HG03135 (cell line): ENCODE data around the gene SOS1.
"Not testable (repeated sequence)": the region's sequence is repeated elsewhere in the genome, so short reads cannot be mapped to it uniquely, and the experiment has no call there.

ENCODE experiments used
- ATAC-seq: cut with Tn5 transposase; IDR thresholded peaks from one replicate; pipeline ENCODE4 v1.9.1; 2021; ENCODE audit warnings: mild to moderate bottlenecking, moderate library complexity; ENCODE audit not compliant: unreplicated experiment

Gene SOS1

GRCh38 chr2:38977047-38977446, 143.8 kb downstream of the SOS1 start:
- ATAC-seq, result no peak

GRCh38 chr2:38975042-38975441, 145.8 kb downstream of the SOS1 start:
- no peak for ATAC-seq

GRCh38 chr2:38973266-38973665, 147.6 kb downstream of the SOS1 start:
- no peak for ATAC-seq

- ATAC-seq, result no peak
Observed at GRCh38 chr2:38971377-38971776, 149.5 kb downstream of the SOS1 start.

DNA sequence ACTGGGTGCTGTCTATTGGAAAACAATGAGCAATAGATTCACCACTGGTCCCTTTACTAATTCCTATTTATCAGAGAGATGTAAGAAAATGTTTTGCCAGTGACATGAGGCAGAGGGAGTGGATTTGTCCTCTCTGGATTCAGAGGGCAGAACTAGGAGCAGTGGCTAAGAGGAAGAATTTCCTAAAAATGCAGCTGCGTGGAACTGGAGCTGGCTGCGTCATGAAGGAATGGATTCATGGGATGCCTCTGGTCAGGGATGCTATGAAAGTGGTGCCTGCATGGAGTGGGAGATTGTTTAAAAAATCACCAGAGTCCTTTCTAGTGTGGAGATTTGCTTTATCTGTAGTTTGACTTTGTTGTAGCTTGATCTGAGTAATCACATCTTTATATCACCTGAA, 152.8 kb downstream of the SOS1 start:
- ATAC-seq, result no peak

DNA sequence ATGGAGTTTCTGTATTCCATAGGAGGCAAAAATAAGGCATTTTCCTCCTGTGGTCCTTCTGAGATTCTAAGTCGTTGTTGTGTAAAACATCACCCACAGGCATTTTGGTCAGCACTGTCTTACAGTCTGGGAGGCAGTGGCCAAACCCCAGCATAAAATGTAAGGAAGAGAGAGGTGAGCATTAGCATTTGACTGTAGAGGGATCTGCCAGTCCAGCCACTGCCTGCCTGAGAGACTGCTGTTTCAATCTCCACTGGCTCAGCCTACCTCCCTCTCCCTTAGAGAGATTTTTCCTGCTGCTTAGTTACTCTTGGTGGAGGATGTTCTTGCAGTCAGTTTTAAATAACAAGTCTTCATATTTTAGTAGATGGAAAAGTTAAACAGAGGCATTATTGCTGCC, 154.2 kb downstream of the SOS1 start:
- no peak for ATAC-seq

DNA sequence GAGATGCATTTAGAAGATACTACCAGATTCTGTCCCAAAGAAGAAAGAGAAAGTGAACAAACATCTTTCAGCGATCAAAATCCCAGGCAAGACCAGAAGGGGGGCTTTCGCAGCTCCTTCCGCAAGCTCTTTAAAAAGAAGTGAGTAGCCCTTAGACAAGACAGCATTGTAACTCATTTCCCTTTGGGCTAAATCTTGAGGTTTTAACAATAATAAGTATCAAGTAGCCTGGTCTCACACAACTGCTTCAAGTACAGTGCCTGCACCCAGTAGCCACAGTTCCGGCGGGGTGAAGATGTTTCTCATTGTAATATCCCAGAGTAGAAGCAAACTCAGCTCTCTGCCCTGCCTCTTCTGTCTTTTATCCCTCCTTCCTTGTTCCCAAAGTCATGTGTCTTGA, 154.8 kb downstream of the SOS1 start:
- no peak for ATAC-seq

- ATAC-seq, result no peak
Observed at GRCh38 chr2:38960609-38961320, 160.1 kb downstream of the SOS1 start.

- ATAC-seq, result no peak
Observed at GRCh38 chr2:38959938-38960608, 160.8 kb downstream of the SOS1 start.

DNA sequence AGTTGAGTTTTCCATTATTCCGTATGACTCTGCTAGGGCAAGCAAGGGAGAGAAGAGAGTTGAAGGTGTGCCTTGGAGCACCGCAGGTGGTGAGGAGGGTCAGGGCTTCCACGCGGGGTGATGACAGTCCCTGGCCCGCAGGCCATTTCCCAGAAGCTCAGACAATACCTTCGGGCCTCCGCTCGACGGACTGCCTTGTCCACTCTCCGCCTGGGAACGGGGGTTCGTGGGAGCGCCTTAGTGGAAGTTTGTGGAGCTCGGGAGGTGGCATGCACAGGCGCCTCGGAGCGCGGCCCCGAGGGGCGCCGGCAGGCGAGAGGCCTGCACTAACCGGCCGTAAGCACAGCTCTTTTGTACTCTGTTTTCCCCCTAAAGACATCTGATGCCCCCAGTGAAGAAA, 161.4 kb downstream of the SOS1 start:
- ATAC-seq, result no peak

GRCh38 chr2:38957972-38958371, 162.9 kb downstream of the SOS1 start:
- ATAC-seq, result no peak

DNA sequence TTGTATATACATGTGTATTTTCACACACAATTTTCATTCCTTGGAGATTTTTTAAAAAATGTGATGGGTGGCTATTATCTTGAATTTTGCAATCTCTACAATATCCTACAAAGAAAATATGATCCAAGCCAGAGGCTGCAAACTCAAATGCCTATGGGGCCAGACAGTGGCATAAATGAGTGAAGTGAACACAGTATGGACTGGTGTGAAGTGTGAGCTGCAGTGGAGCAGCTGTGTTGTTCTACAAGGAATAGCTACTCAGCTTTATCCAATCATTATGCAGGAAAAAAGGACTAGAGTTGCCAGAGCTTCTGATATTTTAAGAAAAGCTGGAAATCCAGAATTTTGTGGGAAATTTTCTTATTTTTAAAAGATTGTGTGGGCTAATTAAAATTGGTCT, 169.1 kb downstream of the SOS1 start:
- ATAC-seq, result no peak

- no peak for ATAC-seq
Observed at GRCh38 chr2:38948995-38949394, 171.9 kb downstream of the SOS1 start.

- ATAC-seq, result no peak
Observed at GRCh38 chr2:38948387-38948882, 172.4 kb downstream of the SOS1 start.

- ATAC-seq, result no peak
Observed at GRCh38 chr2:38947241-38948239, 173.3 kb downstream of the SOS1 start.

DNA sequence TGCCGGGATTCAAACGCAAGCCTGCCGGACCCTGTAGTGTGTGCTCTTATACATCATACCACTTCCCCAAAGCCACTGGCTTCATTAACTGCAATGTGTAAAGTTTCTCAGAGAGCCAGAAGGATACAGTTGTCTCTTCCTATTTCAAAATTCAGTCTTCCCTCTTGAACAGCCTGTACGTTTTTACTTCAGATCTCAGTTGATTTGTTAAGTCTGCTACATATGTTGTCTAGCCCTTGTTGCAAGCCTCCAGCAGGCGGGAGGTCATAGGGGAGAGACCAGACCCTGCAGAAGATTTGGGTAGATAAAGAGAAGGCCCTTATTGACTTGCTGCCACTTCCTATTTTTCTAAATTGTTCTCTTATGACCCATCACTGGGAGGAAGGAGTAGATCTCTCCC, 174.9 kb downstream of the SOS1 start:
- no peak for ATAC-seq

DNA sequence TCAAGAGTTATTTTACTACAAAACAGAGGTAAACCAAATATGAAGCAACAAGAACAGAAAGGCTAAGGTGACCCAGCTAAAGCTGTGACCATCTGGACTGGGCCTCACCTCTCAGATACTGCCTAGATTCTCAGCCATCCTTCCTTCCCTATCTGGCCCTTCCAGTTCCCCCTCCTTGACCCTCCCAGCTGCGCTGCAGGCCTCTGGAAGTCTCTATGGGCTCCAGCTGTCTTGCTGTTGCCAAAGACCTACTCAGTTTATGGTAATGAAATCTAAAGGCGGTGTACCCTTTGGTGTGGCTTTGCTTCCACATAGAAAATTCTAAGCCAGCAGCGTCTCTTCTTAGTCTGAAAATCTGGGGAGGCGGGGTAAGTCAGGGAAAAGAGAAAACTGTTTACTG, 175.5 kb downstream of the SOS1 start:
- ATAC-seq, result no peak

DNA sequence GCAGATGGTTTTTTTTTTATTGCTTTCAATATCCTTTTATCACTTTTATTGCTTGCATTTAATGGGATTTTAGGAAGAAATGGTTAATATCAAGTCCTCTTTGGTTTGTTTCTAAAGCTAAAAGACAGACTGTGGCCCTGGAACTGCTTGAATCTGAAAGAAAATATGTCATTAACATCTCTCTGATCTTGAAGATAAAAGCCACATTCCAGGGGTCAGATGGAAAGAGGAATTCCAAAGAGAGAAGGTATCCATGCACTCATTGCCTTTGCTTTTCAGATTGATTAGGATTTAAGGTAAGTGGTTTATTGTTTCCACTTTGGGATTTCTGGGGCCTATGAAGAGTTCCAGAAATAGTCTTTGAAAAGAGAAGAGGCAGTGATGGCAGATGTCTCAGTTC, 177.1 kb downstream of the SOS1 start:
- no peak for ATAC-seq

GRCh38 chr2:38940746-38941145, 180.1 kb downstream of the SOS1 start:
- no peak for ATAC-seq

- no peak for ATAC-seq
Observed at GRCh38 chr2:38937548-38937947, 183.3 kb downstream of the SOS1 start.

- ATAC-seq, result not testable (repeated sequence)
Observed at GRCh38 chr2:38936516-38936915, 184.3 kb downstream of the SOS1 start.
